ENCODE data around the gene ZNF740.
"Not testable (repeated sequence)": the region's sequence is repeated elsewhere in the genome, so short reads cannot be mapped to it uniquely, and the experiment has no call there.

The ZNF740 gene

GRCh38 chr12:53193985-53194716 is 13.6 kb downstream of the ZNF740 start:
- DNase-seq (ENCODE audit: insufficient read length, low spot score), result no peak

GRCh38 chr12:53194973-53195372 is 14.5 kb downstream of the ZNF740 start:
- FAIRE-seq, result no peak
- DNase-seq (ENCODE audit: insufficient read length, low spot score), result no peak

More at GRCh38 chr12:53193985-53194716, 13.6 kb downstream of the ZNF740 start:
- FAIRE-seq, result no peak

GRCh38 chr12:53195516-53196420 is 15.2 kb downstream of the ZNF740 start:
- FAIRE-seq, result no peak
- no peak for DNase-seq (ENCODE audit: insufficient read length, low spot score)

GRCh38 chr12:53196486-53196885 is 16.0 kb downstream of the ZNF740 start:
- DNase-seq (ENCODE audit: insufficient read length, low spot score) (no peak), FAIRE-seq (no peak)

- FAIRE-seq (no peak), DNase-seq (ENCODE audit: insufficient read length, low spot score) (no peak)
Observed at GRCh38 chr12:53197011-53197640, 16.6 kb downstream of the ZNF740 start.

- DNase-seq (ENCODE audit: insufficient read length, low spot score) (no peak), FAIRE-seq (no peak)
Observed at GRCh38 chr12:53198486-53199110, 18.1 kb downstream of the ZNF740 start.

- DNase-seq (ENCODE audit: insufficient read length, low spot score), result no peak
Observed at GRCh38 chr12:53199700-53200099, 19.2 kb downstream of the ZNF740 start.

GRCh38 chr12:53200107-53200457 is 19.6 kb downstream of the ZNF740 start:
- no peak for DNase-seq (ENCODE audit: insufficient read length, low spot score)
- no peak for FAIRE-seq

More at GRCh38 chr12:53199700-53200099, 19.2 kb downstream of the ZNF740 start:
- FAIRE-seq, result no peak

- FAIRE-seq (peak; percentile 85), DNase-seq (ENCODE audit: insufficient read length, low spot score) (peak; percentile 73)
Observed at GRCh38 chr12:53200458-53201176, 20.1 kb downstream of the ZNF740 start.

- FAIRE-seq (no peak), DNase-seq (ENCODE audit: insufficient read length, low spot score) (no peak)
Observed at GRCh38 chr12:53201177-53201541, 20.6 kb downstream of the ZNF740 start.

GRCh38 chr12:53201639-53202038 is 21.1 kb downstream of the ZNF740 start:
- no peak for FAIRE-seq
- DNase-seq (ENCODE audit: insufficient read length, low spot score), result no peak

GRCh38 chr12:53202316-53202715 is 21.8 kb downstream of the ZNF740 start:
- not testable (repeated sequence) for FAIRE-seq; DNase-seq (ENCODE audit: insufficient read length, low spot score)

GRCh38 chr12:53204351-53204750 is 23.8 kb downstream of the ZNF740 start:
- no peak for DNase-seq (ENCODE audit: insufficient read length, low spot score)
- no peak for FAIRE-seq

GRCh38 chr12:53205747-53206419 is 25.4 kb downstream of the ZNF740 start:
- peak; percentile 56 for DNase-seq (ENCODE audit: insufficient read length, low spot score)

GRCh38 chr12:53207042-53207441 is 26.5 kb downstream of the ZNF740 start, which contains the start of gene ITGB7:
ITGB7 (minus strand) TSS chr12:53207251; CDS start chr12:53200443, 6,808 bp downstream.
- FAIRE-seq, result peak; percentile 87
- peak; percentile 59 for DNase-seq (ENCODE audit: insufficient read length, low spot score)

More at GRCh38 chr12:53205747-53206419, 25.4 kb downstream of the ZNF740 start:
- FAIRE-seq, result peak; percentile 71

- DNase-seq (ENCODE audit: insufficient read length, low spot score) (no peak), FAIRE-seq (no peak)
Observed at GRCh38 chr12:53208435-53208834, 27.9 kb downstream of the ZNF740 start.

- FAIRE-seq (peak; percentile 88), DNase-seq (ENCODE audit: insufficient read length, low spot score) (no peak)
Observed at GRCh38 chr12:53208877-53209463, 28.4 kb downstream of the ZNF740 start.

GRCh38 chr12:53210843-53211242 is 30.3 kb downstream of the ZNF740 start:
- DNase-seq (ENCODE audit: insufficient read length, low spot score) (no peak), FAIRE-seq (no peak)
